Activated naive CD4-positive, alpha-beta T cell treated with anti-CD3 and anti-CD28 coated beads, Interleukin-2, amount 10 ng/mL, durations not matched to agents 7 days and 5 days (primary cell): ENCODE results near the gene SRBD1.

ENCODE experiments used
- CTCF ChIA-PET: fragments of 350-600 bp; sonication (Branson Sonifier 250); formaldehyde crosslinking; loops from one replicate; lab custom pipeline; 2021; ENCODE audit warnings: antibody characterized with exemption; lab: Charles Lee
- DNase-seq: peaks from one replicate; pipeline ENCODE4 v3.0.0-alpha.2; 2020
- H3K27ac Mint-ChIP-seq: one replicate; pipeline ENCODE4 v1.8.0; 2021; ENCODE audit warnings: mild to moderate bottlenecking, moderate library complexity, mixed read lengths
- H3K27me3 Mint-ChIP-seq: one replicate; pipeline ENCODE4 v1.8.0; 2021; ENCODE audit warnings: mild to moderate bottlenecking, mixed read lengths
- H3K36me3 Mint-ChIP-seq: one replicate; pipeline ENCODE4 v1.8.0; 2021; ENCODE audit warnings: mixed read lengths
- H3K4me1 Mint-ChIP-seq: one replicate; pipeline ENCODE4 v1.8.0; 2021; ENCODE audit warnings: mixed read lengths
- H3K4me3 Mint-ChIP-seq: one replicate; pipeline ENCODE4 v1.8.0; 2021; ENCODE audit warnings: mild to moderate bottlenecking, moderate library complexity, mixed read lengths
- H3K9me3 Mint-ChIP-seq: one replicate; pipeline ENCODE4 v1.8.0; 2021; ENCODE audit warnings: mixed read lengths

The SRBD1 gene

GRCh38 chr2:45646289-45646688, 35.2 kb upstream of the SRBD1 start:
- Mint-ChIP-seq H3K4me3 (no peak overlapping the region), H3K27ac (no peak overlapping the region), H3K27me3 (peaks cover 59% of the 10 kb centered on the region), H3K36me3 (peaks cover 1% of the 10 kb centered on the region), H3K4me1 (peaks cover 15% of the 10 kb centered on the region), H3K9me3 (no peaks in the 10 kb centered on the region)
- no peak for DNase-seq
- CTCF ChIA-PET: interaction anchor here (0.9 to 2.6 kb wide), 5 partner anchors 12 to 816 kb away, joined by 3 to 17 read pairs (median 3); no protein-coding TSS in a partner anchor

- peak overlapping the region; percentile 47 for H3K4me3 Mint-ChIP-seq
- H3K27me3 Mint-ChIP-seq: peaks cover 72% of the 10 kb centered on the region
- CTCF ChIA-PET: interaction anchor here (0.7 to 2.2 kb wide), 9 partner anchors 9 to 816 kb away, joined by 3 to 20 read pairs (median 4); no protein-coding TSS in a partner anchor
- no peaks in the 10 kb centered on the region for H3K36me3 Mint-ChIP-seq
- H3K4me1 Mint-ChIP-seq: peaks cover 6% of the 10 kb centered on the region
- peak; percentile 73 for DNase-seq
- no peaks in the 10 kb centered on the region for H3K9me3 Mint-ChIP-seq
- H3K27ac Mint-ChIP-seq: no peak overlapping the region
These were observed 32.8 kb upstream of the SRBD1 start for GRCh38 chr2:45643543-45644542.

DNA sequence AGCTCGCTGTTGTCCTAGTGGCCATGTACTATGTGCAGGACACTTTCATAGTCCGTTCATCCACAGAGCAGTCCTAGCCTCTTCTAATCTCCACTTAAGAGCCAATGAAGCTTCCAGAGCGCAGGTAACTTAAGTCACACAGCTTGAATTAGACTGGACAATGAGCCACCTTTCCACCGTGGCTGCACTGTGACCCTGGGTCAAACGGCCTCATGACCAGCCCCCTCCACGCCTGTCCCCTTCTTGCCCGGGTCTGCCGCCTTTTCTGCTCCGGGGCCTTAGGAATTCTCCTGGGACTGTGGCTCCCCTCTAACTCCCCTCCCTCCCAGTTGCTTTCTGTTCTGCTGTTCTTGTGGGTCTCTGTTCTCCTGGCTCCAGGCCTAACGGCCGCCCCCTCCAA, 32.0 kb upstream of the SRBD1 start:
- CTCF ChIA-PET: interaction anchor here (1.0 to 2.2 kb wide), 4 partner anchors 136 to 817 kb away, joined by 3 to 14 read pairs (median 8); no protein-coding TSS in a partner anchor
- H3K27ac Mint-ChIP-seq: no peak overlapping the region
- peak overlapping the region; percentile 47 for H3K4me3 Mint-ChIP-seq
- H3K4me1 Mint-ChIP-seq: peaks cover 6% of the 10 kb centered on the region
- H3K9me3 Mint-ChIP-seq: no peaks in the 10 kb centered on the region
- H3K36me3 Mint-ChIP-seq: no peaks in the 10 kb centered on the region
- H3K27me3 Mint-ChIP-seq: peaks cover 78% of the 10 kb centered on the region
- no peak for DNase-seq

DNA sequence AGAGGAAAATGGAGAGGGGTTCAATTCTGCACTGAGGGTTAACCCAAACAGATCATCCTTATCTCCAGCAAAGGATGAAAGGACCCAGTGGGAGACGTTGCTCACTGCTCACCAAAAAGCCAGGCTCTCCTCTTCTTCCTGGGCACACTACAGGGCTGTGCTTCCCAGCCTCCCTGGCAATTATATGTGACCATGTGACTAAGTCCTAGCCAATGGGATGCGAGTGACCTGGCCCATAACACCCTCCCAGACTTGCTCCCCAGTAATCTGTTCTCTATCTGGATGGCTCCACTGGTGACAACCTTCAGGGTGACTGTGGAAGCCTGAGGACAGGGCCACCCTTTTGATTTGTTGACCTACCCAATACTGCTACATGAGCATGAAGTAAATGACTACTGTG, 29.5 kb upstream of the SRBD1 start:
- H3K27me3 Mint-ChIP-seq: peaks cover 88% of the 10 kb centered on the region
- H3K27ac Mint-ChIP-seq: no peak overlapping the region

GRCh38 chr2:45637440-45637839, 26.4 kb upstream of the SRBD1 start:
- H3K27ac Mint-ChIP-seq: no peak overlapping the region
- H3K4me3 Mint-ChIP-seq: no peak overlapping the region
- no peaks in the 10 kb centered on the region for H3K36me3 Mint-ChIP-seq
- H3K4me1 Mint-ChIP-seq: no peaks in the 10 kb centered on the region
- no peaks in the 10 kb centered on the region for H3K9me3 Mint-ChIP-seq
- H3K27me3 Mint-ChIP-seq: peaks cover 78% of the 10 kb centered on the region
- no peak for DNase-seq
- CTCF ChIA-PET: interaction anchor here (0.7 kb wide), 1 partner anchor 8 kb away, joined by 3 read pairs; no protein-coding TSS in a partner anchor

More for the DNA sequence above, 29.5 kb upstream of the SRBD1 start:
- Mint-ChIP-seq H3K4me1 (peaks cover 4% of the 10 kb centered on the region), H3K36me3 (no peaks in the 10 kb centered on the region), H3K9me3 (no peaks in the 10 kb centered on the region), H3K4me3 (no peak overlapping the region)
- no peak for DNase-seq
- CTCF ChIA-PET: interaction anchor here (3.0 kb wide), 1 partner anchor 295 kb away, joined by 8 read pairs; no protein-coding TSS in a partner anchor

GRCh38 chr2:45636008-45636407, 24.9 kb upstream of the SRBD1 start:
- H3K4me3 Mint-ChIP-seq: no peak overlapping the region
- no peaks in the 10 kb centered on the region for H3K4me1 Mint-ChIP-seq
- peaks cover 74% of the 10 kb centered on the region for H3K27me3 Mint-ChIP-seq
- DNase-seq: no peak
- CTCF ChIA-PET: no interaction called here
- no peaks in the 10 kb centered on the region for H3K9me3 Mint-ChIP-seq
- no peaks in the 10 kb centered on the region for H3K36me3 Mint-ChIP-seq
- H3K27ac Mint-ChIP-seq: no peak overlapping the region

DNA sequence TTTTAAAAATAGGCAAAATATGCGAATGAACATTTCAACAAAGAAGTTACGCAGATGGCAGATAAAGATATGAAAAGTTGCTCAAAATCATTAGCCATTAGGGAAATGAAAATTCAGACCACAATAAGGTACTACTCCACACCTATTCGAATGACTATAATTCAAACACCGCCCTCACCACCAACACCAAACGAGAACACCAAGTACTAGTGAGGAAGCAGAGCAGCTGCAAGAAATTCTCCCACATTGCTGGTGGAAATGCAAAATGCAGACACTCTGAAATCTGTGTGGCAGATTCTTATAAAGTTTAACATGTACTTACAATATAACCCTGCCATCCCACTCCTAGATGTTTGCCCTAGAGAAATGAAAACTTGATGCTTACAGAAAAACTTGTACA, 23.2 kb upstream of the SRBD1 start:
- Mint-ChIP-seq H3K9me3 (no peaks in the 10 kb centered on the region), H3K36me3 (no peaks in the 10 kb centered on the region), H3K27me3 (peaks cover 58% of the 10 kb centered on the region), H3K27ac (no peak overlapping the region), H3K4me1 (no peaks in the 10 kb centered on the region), H3K4me3 (no peak overlapping the region)
- DNase-seq: no peak
- CTCF ChIA-PET: interaction anchor here (0.6 to 1.0 kb wide), 3 partner anchors 10 to 199 kb away, joined by 3 to 5 read pairs (median 4); no protein-coding TSS in a partner anchor

DNA sequence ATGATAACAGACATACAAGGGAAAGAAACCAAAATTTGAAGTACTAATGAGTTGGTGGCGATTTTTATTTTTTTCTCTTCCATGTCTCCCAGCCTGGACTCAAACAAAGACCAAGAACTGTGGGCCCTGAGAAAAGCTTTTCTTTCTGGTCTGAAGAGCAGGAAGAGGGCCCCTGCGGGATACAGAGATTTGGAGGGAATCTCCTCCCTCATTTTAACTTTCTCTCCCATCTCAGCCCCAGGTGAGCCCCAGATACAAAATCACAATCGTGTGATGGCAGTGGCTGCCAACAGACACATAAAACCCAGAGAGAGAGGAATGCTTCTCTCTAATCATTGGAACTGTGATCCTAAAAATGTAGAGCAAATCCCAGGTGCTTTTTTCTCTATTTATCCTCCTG, 20.9 kb upstream of the SRBD1 start:
- CTCF ChIA-PET: no interaction called here
- Mint-ChIP-seq H3K27ac (no peak overlapping the region), H3K9me3 (no peaks in the 10 kb centered on the region), H3K27me3 (peaks cover 45% of the 10 kb centered on the region), H3K36me3 (no peaks in the 10 kb centered on the region), H3K4me1 (no peaks in the 10 kb centered on the region), H3K4me3 (no peak overlapping the region)
- no peak for DNase-seq

DNA sequence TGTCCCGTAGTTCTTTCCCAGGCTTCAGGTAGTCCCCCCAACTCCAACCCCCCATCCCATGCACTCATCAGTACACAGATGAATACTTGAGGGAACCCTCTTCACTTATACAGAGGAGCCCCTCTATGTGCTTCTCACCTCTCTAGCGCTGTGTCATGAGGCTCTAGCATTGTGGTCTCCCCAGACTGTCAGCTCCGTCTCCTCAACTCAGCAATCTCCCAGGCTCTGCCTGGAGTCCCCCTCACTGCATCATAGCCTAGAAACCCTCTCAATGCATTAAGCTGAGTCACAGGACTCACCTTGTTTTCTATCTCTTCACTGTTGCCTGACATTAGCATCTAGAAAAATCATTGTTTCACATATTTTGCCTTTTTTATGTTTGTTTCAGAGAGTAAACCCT, 20.3 kb upstream of the SRBD1 start:
- Mint-ChIP-seq H3K4me3 (no peak overlapping the region), H3K9me3 (no peaks in the 10 kb centered on the region), H3K4me1 (no peaks in the 10 kb centered on the region), H3K36me3 (no peaks in the 10 kb centered on the region), H3K27ac (no peak overlapping the region), H3K27me3 (peaks cover 39% of the 10 kb centered on the region)
- DNase-seq: no peak
- CTCF ChIA-PET: no interaction called here

GRCh38 chr2:45629971-45630370, 18.9 kb upstream of the SRBD1 start:
- H3K27me3 Mint-ChIP-seq: peaks cover 29% of the 10 kb centered on the region
- H3K27ac Mint-ChIP-seq: no peak overlapping the region
- no peak for DNase-seq
- H3K36me3 Mint-ChIP-seq: no peaks in the 10 kb centered on the region
- CTCF ChIA-PET: no interaction called here
- no peaks in the 10 kb centered on the region for H3K4me1 Mint-ChIP-seq
- no peak overlapping the region for H3K4me3 Mint-ChIP-seq
- H3K9me3 Mint-ChIP-seq: no peaks in the 10 kb centered on the region

DNA sequence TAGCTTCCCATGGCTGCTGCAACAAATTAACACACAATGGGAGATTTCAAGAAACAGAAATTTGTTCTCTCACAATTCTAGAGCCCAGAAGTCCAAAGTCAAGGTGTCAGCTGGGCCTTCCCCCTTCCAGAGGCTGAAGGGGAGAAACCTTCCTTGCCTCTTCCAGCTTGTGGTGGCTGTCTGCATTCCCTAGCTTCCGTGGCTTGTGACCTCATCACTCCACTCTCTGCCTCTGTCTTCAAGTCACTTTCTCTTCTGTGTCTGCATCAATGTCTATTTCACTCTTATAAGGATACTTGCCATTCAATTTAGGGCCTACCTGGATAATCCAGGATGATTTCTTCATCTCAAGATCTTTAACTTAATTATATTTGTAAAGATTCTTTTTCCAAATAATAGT, 16.8 kb upstream of the SRBD1 start:
- Mint-ChIP-seq H3K27me3 (peaks cover 28% of the 10 kb centered on the region), H3K9me3 (no peaks in the 10 kb centered on the region), H3K4me1 (no peaks in the 10 kb centered on the region), H3K36me3 (no peaks in the 10 kb centered on the region), H3K4me3 (no peak overlapping the region), H3K27ac (no peak overlapping the region)
- CTCF ChIA-PET: interaction anchor here (1.0 to 1.2 kb wide), 2 partner anchors 11 to 43 kb away, joined by 3 read pairs; no protein-coding TSS in a partner anchor
- no peak for DNase-seq

DNA sequence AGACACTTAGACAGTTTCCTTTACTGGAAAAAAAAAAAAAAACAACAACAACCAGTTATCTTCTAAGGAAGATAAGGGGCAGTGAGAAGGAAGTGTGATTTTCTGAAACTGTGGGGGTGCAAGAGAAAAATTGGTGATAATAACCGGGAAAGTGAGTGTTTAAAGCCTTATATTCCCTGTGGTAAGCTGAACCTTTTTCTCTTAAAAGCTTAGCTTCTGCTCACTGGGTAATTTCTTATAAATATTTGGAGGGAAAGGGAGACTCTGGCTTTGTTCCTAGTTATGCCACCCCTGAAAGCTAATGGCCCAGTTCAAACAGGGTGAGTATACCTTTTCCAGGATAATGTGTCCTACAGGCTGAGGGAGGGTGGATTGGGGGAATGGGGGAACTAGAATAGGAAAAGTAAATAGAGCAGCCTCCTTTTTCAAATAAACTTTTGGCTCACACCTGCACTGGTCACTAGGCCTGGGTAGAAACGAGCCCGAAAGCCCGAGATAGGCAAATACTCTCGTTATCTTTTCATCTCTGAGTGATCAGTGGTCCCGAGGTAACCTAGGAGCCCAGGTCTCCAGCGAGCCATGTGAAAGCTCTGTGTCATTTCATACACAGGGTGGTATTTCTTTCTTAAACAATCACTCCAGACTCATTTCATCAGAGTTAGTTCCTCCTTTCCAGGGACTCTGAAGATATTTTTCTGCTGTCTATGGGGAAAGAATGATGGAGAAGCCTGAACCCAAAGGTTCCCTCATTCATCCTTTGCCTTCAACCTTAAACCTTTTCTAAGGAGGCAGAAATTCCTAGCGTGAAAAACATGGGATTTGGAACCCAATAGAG, 15.5 kb upstream of the SRBD1 start:
- Mint-ChIP-seq H3K9me3 (no peaks in the 10 kb centered on the region), H3K4me1 (no peaks in the 10 kb centered on the region), H3K4me3 (no peak overlapping the region), H3K36me3 (no peaks in the 10 kb centered on the region), H3K27me3 (peaks cover 24% of the 10 kb centered on the region), H3K27ac (no peak overlapping the region)
- CTCF ChIA-PET: interaction anchor here (1.2 kb wide), 1 partner anchor 42 kb away, joined by 3 read pairs; no protein-coding TSS in a partner anchor
- DNase-seq: no peak

- H3K9me3 Mint-ChIP-seq: no peaks in the 10 kb centered on the region
- no peaks in the 10 kb centered on the region for H3K4me1 Mint-ChIP-seq
- no peaks in the 10 kb centered on the region for H3K36me3 Mint-ChIP-seq
- H3K27me3 Mint-ChIP-seq: peaks cover 24% of the 10 kb centered on the region
- no peak for DNase-seq
- H3K4me3 Mint-ChIP-seq: no peak overlapping the region
- no peak overlapping the region for H3K27ac Mint-ChIP-seq
- CTCF ChIA-PET: no interaction called here
These were observed 14.8 kb upstream of the SRBD1 start for GRCh38 chr2:45625824-45626223.

DNA sequence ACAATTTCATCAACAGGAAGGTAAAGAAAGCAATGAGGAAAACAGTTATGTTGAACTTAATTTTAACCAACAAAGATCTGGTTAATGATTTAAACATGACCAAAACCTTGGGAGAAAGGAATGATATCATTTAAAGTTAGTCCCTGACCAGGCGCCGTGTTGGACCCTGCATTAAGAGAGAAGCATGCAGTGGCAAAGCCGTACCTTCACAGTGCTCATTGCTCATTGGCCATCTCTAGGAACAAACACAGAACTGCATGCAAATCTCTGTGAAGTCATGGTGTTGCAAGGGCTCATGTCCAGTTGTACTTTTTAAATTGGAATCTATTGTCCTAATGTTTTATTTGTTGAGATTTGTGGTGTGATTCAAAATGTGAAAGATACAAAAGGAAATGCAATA, 12.0 kb upstream of the SRBD1 start:
- H3K36me3 Mint-ChIP-seq: no peaks in the 10 kb centered on the region
- H3K27me3 Mint-ChIP-seq: peaks cover 39% of the 10 kb centered on the region
- no peak overlapping the region for H3K27ac Mint-ChIP-seq
- no peaks in the 10 kb centered on the region for H3K4me1 Mint-ChIP-seq
- no peak for DNase-seq
- CTCF ChIA-PET: no interaction called here
- H3K9me3 Mint-ChIP-seq: no peaks in the 10 kb centered on the region
- H3K4me3 Mint-ChIP-seq: no peak overlapping the region
